ENCODE results near the gene MYO1A.

DNA sequence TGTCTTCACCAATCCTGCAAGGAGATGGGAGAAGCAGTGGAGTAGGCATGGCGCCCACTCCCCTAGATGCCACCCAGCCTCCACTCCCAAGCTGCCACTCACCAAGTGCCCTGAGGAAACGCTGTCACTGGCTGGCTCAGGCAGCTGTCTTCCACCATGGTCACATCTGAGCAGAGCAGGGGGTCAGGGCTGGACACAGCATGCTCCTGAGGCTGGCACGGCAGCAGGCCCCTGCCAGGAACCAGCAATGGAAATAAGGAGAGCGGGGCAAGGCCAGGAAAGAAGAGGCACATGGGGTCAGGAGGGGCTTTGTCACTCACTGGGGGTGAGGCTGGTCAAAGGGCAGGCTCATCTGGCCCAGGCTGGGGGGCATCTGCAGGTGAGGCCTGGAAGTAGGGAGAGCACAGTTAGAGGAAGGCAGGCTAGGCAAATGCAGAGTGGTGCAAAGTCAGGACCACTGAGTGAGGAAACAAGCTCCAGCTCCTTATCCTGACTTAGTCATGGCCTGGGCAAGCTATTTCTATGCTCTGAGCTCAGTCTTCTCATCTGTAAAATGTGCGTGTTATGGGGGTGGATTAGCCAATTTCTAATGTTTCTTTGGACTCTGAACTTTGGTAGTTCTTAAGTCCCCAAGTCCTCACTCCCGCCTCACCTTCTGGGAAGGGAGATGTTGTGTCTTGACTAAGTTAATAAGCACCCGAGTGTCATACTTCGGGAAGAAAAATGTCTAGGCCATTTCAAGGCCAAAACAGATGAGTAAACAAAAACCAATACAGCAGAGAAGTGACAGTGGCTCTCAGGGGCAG, 47.0 kb upstream of the MYO1A start:
- TF ChIP-seq, protein P1, sequence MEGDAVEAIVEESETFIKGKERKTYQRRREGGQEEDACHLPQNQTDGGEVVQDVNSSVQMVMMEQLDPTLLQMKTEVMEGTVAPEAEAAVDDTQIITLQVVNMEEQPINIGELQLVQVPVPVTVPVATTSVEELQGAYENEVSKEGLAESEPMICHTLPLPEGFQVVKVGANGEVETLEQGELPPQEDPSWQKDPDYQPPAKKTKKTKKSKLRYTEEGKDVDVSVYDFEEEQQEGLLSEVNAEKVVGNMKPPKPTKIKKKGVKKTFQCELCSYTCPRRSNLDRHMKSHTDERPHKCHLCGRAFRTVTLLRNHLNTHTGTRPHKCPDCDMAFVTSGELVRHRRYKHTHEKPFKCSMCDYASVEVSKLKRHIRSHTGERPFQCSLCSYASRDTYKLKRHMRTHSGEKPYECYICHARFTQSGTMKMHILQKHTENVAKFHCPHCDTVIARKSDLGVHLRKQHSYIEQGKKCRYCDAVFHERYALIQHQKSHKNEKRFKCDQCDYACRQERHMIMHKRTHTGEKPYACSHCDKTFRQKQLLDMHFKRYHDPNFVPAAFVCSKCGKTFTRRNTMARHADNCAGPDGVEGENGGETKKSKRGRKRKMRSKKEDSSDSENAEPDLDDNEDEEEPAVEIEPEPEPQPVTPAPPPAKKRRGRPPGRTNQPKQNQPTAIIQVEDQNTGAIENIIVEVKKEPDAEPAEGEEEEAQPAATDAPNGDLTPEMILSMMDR (CRISPR knock-in tag; IDR thresholded peaks at IDR 0.05): no peak
- no peak for TF ChIP-seq ARNT (IDR thresholded peaks at IDR 0.05)
- TF ChIP-seq KLF11 (CRISPR knock-in tag; IDR thresholded peaks at IDR 0.05): no peak
- no peak for TF ChIP-seq CHCHD3 (CRISPR knock-in tag; IDR thresholded peaks at IDR 0.05)
- no peak for TF ChIP-seq POLR2AphosphoS5 (IDR thresholded peaks at IDR 0.05; ENCODE audit: low read depth, low read length)
- no peak for TF ChIP-seq JUND (CRISPR knock-in tag; IDR thresholded peaks at IDR 0.05)
- TF ChIP-seq RAD21 (CRISPR knock-in tag; IDR thresholded peaks at IDR 0.05): no peak
- TF ChIP-seq POLR2A (IDR thresholded peaks at IDR 0.05; ENCODE audit: insufficient read depth in 1 of 2, low read depth in 2 of 2, low read length in 2 of 2): no peak
- TF ChIP-seq EZH2 (conservative IDR thresholded peaks at IDR 0.05; ENCODE audit: low read depth, low read length): no peak
- no peak for TF ChIP-seq ZNF282 (IDR thresholded peaks at IDR 0.05; ENCODE audit: partially characterized antibody)

All from HepG2 (cell line).